H1 (cell line): Measurements from ENCODE around the gene TLCD3B. TPM values are rescaled to one million over a fixed set of nuclear protein-coding genes. Genes with fewer than 3 reads are reported as not detected.

Experiments
- CTCF ChIA-PET: fragments of 300-600 bp; sonication (Branson Sonifier 250); formaldehyde crosslinking; loops from one replicate; lab custom pipeline; 2021; ENCODE audit not compliant: partially characterized antibody; lab: Charles Lee
- POLR2A ChIA-PET: fragments of 300-600 bp; sonication (Branson Sonifier 250); formaldehyde crosslinking; loops from one replicate; lab custom pipeline; 2021; ENCODE audit warnings: inconsistent platforms; ENCODE audit not compliant: partially characterized antibody; lab: Charles Lee
- DNase-seq, 2 experiments: peaks; one replicate each; pipeline versions ENCODE4 v3.0.0 to v3.0.0-alpha.2; 2010 to 2022; ENCODE audit warnings: low spot score in 2 of 2, low read depth in 1 of 2, mixed read lengths in 1 of 2
- FAIRE-seq: peaks from 2 replicates; lab custom pipeline; 2011; peaks lifted over from hg19 to GRCh38; lab: Jason Lieb, UNC
- H2AFZ ChIP-seq: 2 replicates; pipeline ENCODE4 v1.8.1; 2012; ENCODE audit warnings: low read length, inconsistent platforms
- H2AK5ac ChIP-seq: 2 replicates; pipeline ENCODE4 v1.6.1; 2013; ENCODE audit warnings: low read depth, low read length
- H2BK120ac ChIP-seq: replicated peaks from 2 replicates; pipeline ENCODE3; 2013; ENCODE audit warnings: low read depth, low read length, inconsistent platforms
- H2BK12ac ChIP-seq: 2 replicates; pipeline ENCODE4 v1.6.1; 2013; ENCODE audit warnings: low read depth, low read length
- H2BK15ac ChIP-seq: 2 replicates; pipeline ENCODE4 v1.6.1; 2013; ENCODE audit warnings: low read length
- H2BK20ac ChIP-seq: 2 replicates; pipeline ENCODE4 v1.6.1; 2013; ENCODE audit warnings: low read length
- H2BK5ac ChIP-seq: 2 replicates; pipeline ENCODE4 v1.6.1; 2013; ENCODE audit warnings: low read depth, low read length
- H3K14ac ChIP-seq: 2 replicates; pipeline ENCODE4 v1.6.1; 2013; ENCODE audit warnings: inconsistent platforms; ENCODE audit not compliant: insufficient read length
- H3K18ac ChIP-seq: 2 replicates; pipeline ENCODE4 v1.6.1; 2013; ENCODE audit warnings: low read length; ENCODE audit errors: extremely low read depth
- H3K23ac ChIP-seq: 2 replicates; pipeline ENCODE4 v1.6.1; 2013; ENCODE audit warnings: inconsistent platforms; ENCODE audit not compliant: insufficient read length
- H3K23me2 ChIP-seq: 2 replicates; pipeline ENCODE4 v1.6.1; 2013; ENCODE audit warnings: low read depth, low read length
- H3K27ac ChIP-seq: 2 replicates; pipeline ENCODE4 v1.6.1; 2011; ENCODE audit warnings: low read depth, low read length, inconsistent platforms
- H3K27me3 ChIP-seq, 4 experiments: replicated peaks in 1 of 4; 1 replicate in 1 of 4; 2 replicates in 3 of 4; pipeline versions ENCODE4 v1.6.1 to v1.8.1; 2011 to 2013; ENCODE audit warnings: low read length in 3 of 4, mild to moderate bottlenecking in 3 of 4, inconsistent platforms in 2 of 4, mixed read lengths in 2 of 4, moderate library complexity in 1 of 4; ENCODE audit not compliant: control insufficient read depth in 3 of 4, insufficient read depth in 3 of 4; ENCODE audit errors: extremely low read depth in 1 of 4
- H3K36me3 ChIP-seq, 4 experiments: 2 replicates each; pipeline versions ENCODE4 v1.6.1 to v1.8.1; 2011 to 2013; ENCODE audit warnings: mild to moderate bottlenecking in 4 of 4, low read length in 3 of 4, moderate library complexity in 2 of 4, control low read depth in 1 of 4, inconsistent platforms in 1 of 4; ENCODE audit not compliant: insufficient read depth in 4 of 4, control insufficient read depth in 2 of 4
- H3K4ac ChIP-seq: replicated peaks from 2 replicates; pipeline ENCODE3; 2013; ENCODE audit warnings: low read length, low read depth, mixed read lengths, inconsistent platforms; ENCODE audit not compliant: insufficient read length
- H3K4me1 ChIP-seq, 4 experiments: replicated peaks in 1 of 4; 1 replicate in 1 of 4; 2 replicates in 3 of 4; pipeline versions ENCODE4 v1.6.1 to v1.8.1; 2011 to 2013; ENCODE audit warnings: low read length in 3 of 4, inconsistent platforms in 2 of 4, mixed read lengths in 1 of 4; ENCODE audit not compliant: insufficient read depth in 4 of 4, control insufficient read depth in 3 of 4
- H3K4me2 ChIP-seq, 2 experiments: 2 replicates each; pipeline versions ENCODE4 v1.6.1 to v1.8.1; 2011 to 2013; ENCODE audit warnings: low read depth in 2 of 2, low read length in 2 of 2, control low read depth in 1 of 2, inconsistent platforms in 1 of 2, mild to moderate bottlenecking in 1 of 2; ENCODE audit not compliant: insufficient read depth in 1 of 2
- H3K4me3 ChIP-seq, 4 experiments: fragments of 200-600, 300-600 bp in 1 of 4; sonication (generic), shearing (Covaris generic), sonication (Bioruptor Twin) in 1 of 4; 2 replicates each; pipeline versions ENCODE4 v1.5.1 to v1.8.1; 2011 to 2016; ENCODE audit warnings: low read length in 4 of 4, low read depth in 3 of 4, control low read depth in 2 of 4, inconsistent platforms in 2 of 4, mild to moderate bottlenecking in 2 of 4, mixed read lengths in 1 of 4, moderate library complexity in 1 of 4; ENCODE audit not compliant: insufficient read depth in 2 of 4; ENCODE audit errors: extremely low read depth in 1 of 4
- H3K56ac ChIP-seq: replicated peaks from 2 replicates; pipeline ENCODE3; 2013; ENCODE audit warnings: low read depth, mild to moderate bottlenecking, mixed read lengths, low read length, inconsistent platforms; ENCODE audit not compliant: insufficient read length
- H3K79me1 ChIP-seq: 2 replicates; pipeline ENCODE4 v1.6.1; 2013; ENCODE audit warnings: low read depth, low read length, control low read depth
- H3K79me2 ChIP-seq, 2 experiments: 2 replicates each; pipeline versions ENCODE4 v1.6.1 to v1.8.1; 2012 to 2013; ENCODE audit warnings: low read length in 2 of 2, mild to moderate bottlenecking in 2 of 2, inconsistent platforms in 1 of 2; ENCODE audit not compliant: insufficient read depth in 2 of 2, control insufficient read depth in 1 of 2
- H3K9ac ChIP-seq, 4 experiments: replicated peaks in 1 of 4; 1 replicate in 1 of 4; 2 replicates in 3 of 4; pipeline versions ENCODE4 v1.6.1 to v1.8.1; 2011 to 2013; ENCODE audit warnings: low read depth in 3 of 4, low read length in 3 of 4, control low read depth in 2 of 4, mild to moderate bottlenecking in 2 of 4, moderate library complexity in 2 of 4, inconsistent platforms in 1 of 4; ENCODE audit errors: extremely low read depth in 1 of 4
- H3K9me3 ChIP-seq, 2 experiments: 2 replicates each; pipeline versions ENCODE4 v1.6.1 to v1.8.1; 2012 to 2013; ENCODE audit warnings: mild to moderate bottlenecking in 2 of 2, moderate library complexity in 2 of 2, control low read depth in 1 of 2, inconsistent platforms in 1 of 2, low read depth in 1 of 2, low read length in 1 of 2, mixed read lengths in 1 of 2; ENCODE audit not compliant: insufficient read depth in 2 of 2
- H4K20me1 ChIP-seq, 2 experiments: replicated peaks in 1 of 2; 2 replicates each; pipeline versions ENCODE3 to v1.8.1; 2011 to 2013; ENCODE audit warnings: inconsistent platforms in 2 of 2, low read length in 2 of 2, mild to moderate bottlenecking in 1 of 2; ENCODE audit not compliant: insufficient read depth in 2 of 2, control insufficient read depth in 1 of 2
- H4K5ac ChIP-seq: 2 replicates; pipeline ENCODE4 v1.6.1; 2013; ENCODE audit warnings: low read length, low read depth, mixed read lengths, inconsistent platforms; ENCODE audit not compliant: insufficient read length
- H4K8ac ChIP-seq: 2 replicates; pipeline ENCODE4 v1.8.0; 2013; ENCODE audit warnings: mild to moderate bottlenecking, moderate library complexity, low read length, inconsistent platforms; ENCODE audit not compliant: insufficient read depth; ENCODE audit errors: extremely low read depth
- H4K91ac ChIP-seq: replicated peaks from 2 replicates; pipeline ENCODE3; 2013; ENCODE audit warnings: low read length, mixed read lengths, inconsistent platforms; ENCODE audit not compliant: insufficient read length
- BCL11A ChIP-seq, 2 experiments: IDR thresholded peaks; one replicate each; pipeline ENCODE4 v1.6.1; 2011; ENCODE audit warnings: low read depth in 2 of 2, low read length in 2 of 2, mild to moderate bottlenecking in 2 of 2
- MAFK ChIP-seq: IDR thresholded peaks from 2 replicates; pipeline ENCODE4 v1.6.1; 2012; ENCODE audit warnings: low read depth, mild to moderate bottlenecking, improper control_type of control experiment, low read length
- RNF2 ChIP-seq: fragments of 200-900, 300-1000 bp; sonication (generic); IDR thresholded peaks from 2 replicates; pipeline ENCODE4 v1.7.1; 2016; ENCODE audit warnings: borderline replicate concordance, low read depth, mild to moderate bottlenecking, antibody characterized with exemption, low read length; ENCODE audit not compliant: poor library complexity, severe bottlenecking; ENCODE audit errors: missing control alignments
- RXRA ChIP-seq: IDR thresholded peaks from 2 replicates; pipeline ENCODE4 v1.6.1; 2011; ENCODE audit warnings: low read depth, mild to moderate bottlenecking, low read length, moderate library complexity; ENCODE audit not compliant: insufficient read depth
- SRF ChIP-seq: IDR thresholded peaks from 2 replicates; pipeline ENCODE4 v1.6.1; 2011; ENCODE audit warnings: mild to moderate bottlenecking, low read depth, low read length, moderate library complexity
- TBP ChIP-seq: IDR thresholded peaks from 2 replicates; pipeline ENCODE4 v1.6.1; 2011; ENCODE audit warnings: low read depth, low read length, improper control_type of control experiment
- WGBS, 2 experiments: shearing (Covaris generic) in 1 of 2; methylation state at CpG; one replicate each; pipeline versions ENCODE4 v1.1.6 to v1.1.7; 2013 to 2015; ENCODE audit warnings: low lambda C conversion rate in 2 of 2, mixed read lengths in 2 of 2, inconsistent platforms in 1 of 2, low coverage in 1 of 2, missing lambda C conversion rate in 1 of 2; ENCODE audit not compliant: insufficient replicate concordance in 2 of 2, insufficient coverage in 1 of 2, insufficient read length in 1 of 2; ENCODE audit errors: extremely low coverage in 1 of 2, missing lambda C conversion rate in 1 of 2; 5-methylcytosine and 5-hydroxymethylcytosine counted together
- polyA plus RNA-seq, 7 experiments: library from polyadenylated mRNA; depleted of rRNA in 3 of 7; stranded (reverse) in 5 of 7; unstranded in 2 of 7; fragments of >200 nt in 5 of 7; fragments of 200-250 nt in 2 of 7; gene quantifications; 1 replicate in 5 of 7; 2 replicates in 1 of 7; 4 replicates in 1 of 7; pipeline versions ENCODE4 v1.2.1 to v1.2.3, GENCODE V29; 2011 to 2013; ENCODE audit warnings: missing spikeins in 2 of 7, mixed read lengths in 2 of 7
- total RNA-seq: library from RNA; stranded (reverse); fragmentation: NEBNext Ultra II Directional; extraction: Animal tissue kit (Norgen Biotek cat#: 25700); gene quantifications from 2 replicates; pipeline ENCODE4 v1.2.1, GENCODE V29; 2021
- TF ChIP-seq, protein P1 (sequence below): IDR thresholded peaks from 2 replicates; pipeline ENCODE4 v1.6.1; 2011; ENCODE audit warnings: low read length, improper control_type of control experiment
- TF ChIP-seq, protein P2 (sequence below): IDR thresholded peaks from 2 replicates; pipeline ENCODE4 v1.6.1; 2012; ENCODE audit warnings: inconsistent platforms

TLCD3B gene
- total and polyA plus RNA-seq, 2 of the 8 experiments (the other 6 are each of a cell fraction or from before 2014, with no cell fraction given), result 15.2 to 26.9 TPM

DNA sequence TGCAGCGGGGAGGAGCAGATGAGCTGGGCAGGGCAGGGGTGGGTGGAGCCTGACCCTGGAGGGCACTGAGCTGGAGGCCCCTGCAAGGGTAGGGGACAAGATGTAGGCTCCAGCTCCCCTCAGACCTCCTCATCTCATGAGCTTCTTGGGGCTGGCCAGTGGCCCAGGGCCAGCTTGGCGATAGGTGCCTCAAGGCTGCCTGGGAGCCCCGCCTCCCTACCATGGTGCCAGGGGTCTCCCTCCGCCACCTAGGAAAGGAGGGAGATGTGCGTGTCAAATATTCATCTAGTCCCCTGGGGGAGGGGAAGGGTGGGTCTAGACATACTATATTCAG lies 39.5 kb downstream of the TLCD3B start:
- WGBS, 2 experiments, result 100% methylated on average over 5 of the region's 5 CpGs; no CpG with 5 or more reads in 1 of the 2 experiments
- no peaks in the 10 kb centered on the region for H4K20me1 ChIP-seq
- no peak overlapping the region for H2AFZ ChIP-seq
- H3K4me1 ChIP-seq, result peaks cover 0 to 8% (median 1%) of the 10 kb centered on the region in 4 experiments; a peak in 3 of 7 replicates
- peaks cover 0 to under 1% of the 10 kb centered on the region in 2 experiments; a peak in 1 of 4 replicates for H3K79me2 ChIP-seq
- no peak overlapping the region for H3K27ac ChIP-seq
- peaks cover 2 to 33% (median 13%) of the 10 kb centered on the region in 4 experiments; a peak in 7 of 8 replicates for H3K36me3 ChIP-seq
- TF ChIP-seq, protein P1, sequence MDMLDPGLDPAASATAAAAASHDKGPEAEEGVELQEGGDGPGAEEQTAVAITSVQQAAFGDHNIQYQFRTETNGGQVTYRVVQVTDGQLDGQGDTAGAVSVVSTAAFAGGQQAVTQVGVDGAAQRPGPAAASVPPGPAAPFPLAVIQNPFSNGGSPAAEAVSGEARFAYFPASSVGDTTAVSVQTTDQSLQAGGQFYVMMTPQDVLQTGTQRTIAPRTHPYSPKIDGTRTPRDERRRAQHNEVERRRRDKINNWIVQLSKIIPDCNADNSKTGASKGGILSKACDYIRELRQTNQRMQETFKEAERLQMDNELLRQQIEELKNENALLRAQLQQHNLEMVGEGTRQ, result no peak
- TF ChIP-seq RXRA (no peak), TBP (no peak), BCL11A (IDR thresholded peaks at IDR 0.05; ENCODE audit: low read depth in 2 of 2, low read length in 2 of 2) (no peak), SRF (no peak), MAFK (no peak), RNF2 (no peak)
- TF ChIP-seq, protein P2, sequence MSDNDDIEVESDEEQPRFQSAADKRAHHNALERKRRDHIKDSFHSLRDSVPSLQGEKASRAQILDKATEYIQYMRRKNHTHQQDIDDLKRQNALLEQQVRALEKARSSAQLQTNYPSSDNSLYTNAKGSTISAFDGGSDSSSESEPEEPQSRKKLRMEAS, result no peak
- TF ChIP-seq, all 59 proteins: peak for 0
- Histone ChIP-seq H2BK15ac (no peak overlapping the region), H2BK20ac (no peak overlapping the region), H3K14ac (no peak overlapping the region), H4K8ac (no peak overlapping the region), H3K4me2 (no peak overlapping the region), H3K18ac (no peak overlapping the region), H3K23ac (no peak overlapping the region), H3K4me3 (no peak overlapping the region), H3K23me2 (peaks cover 6% of the 10 kb centered on the region; the same call in 1 of the 2 replicates), H2BK120ac (no peak overlapping the region), H3K9ac (no peak overlapping the region), H2AK5ac (no peak overlapping the region), H3K56ac (no peak overlapping the region), H4K91ac (no peak overlapping the region), H2BK12ac (no peak overlapping the region), H3K27me3 (no peaks in the 10 kb centered on the region), H3K79me1 (0 out of 2 replicates have a peak, but pooled peaks cover under 1% of the 10 kb centered on the region), H4K5ac (no peak overlapping the region), H3K9me3 (no peaks in the 10 kb centered on the region), H2BK5ac (no peak overlapping the region), H3K4ac (no peak overlapping the region)
- DNase-seq (no peak), FAIRE-seq (no peak)
- ChIA-PET POLR2A (interaction anchor here (0.6 to 3.4 kb wide), 4 partner anchors 10 to 19 kb away, joined by 3 to 12 read pairs (median 3); partner anchors contain the start of gene TAOK2), CTCF (interaction anchor here (0.6 to 1.1 kb wide), 3 partner anchors 40 to 152 kb away, joined by 3 read pairs; no protein-coding TSS in a partner anchor)
